OCI-M2 (cell line): Measurements from ENCODE around the gene MYH11.
"Not testable (repeated sequence)": the region's sequence is repeated elsewhere in the genome, so short reads cannot be mapped to it uniquely, and the experiment has no call there.

ENCODE experiments used
- DNase-seq: peaks from one replicate; lab custom pipeline; 2025; ENCODE audit not compliant: unreplicated experiment; lab: John Stamatoyannopoulos, UW

Gene MYH11

DNA sequence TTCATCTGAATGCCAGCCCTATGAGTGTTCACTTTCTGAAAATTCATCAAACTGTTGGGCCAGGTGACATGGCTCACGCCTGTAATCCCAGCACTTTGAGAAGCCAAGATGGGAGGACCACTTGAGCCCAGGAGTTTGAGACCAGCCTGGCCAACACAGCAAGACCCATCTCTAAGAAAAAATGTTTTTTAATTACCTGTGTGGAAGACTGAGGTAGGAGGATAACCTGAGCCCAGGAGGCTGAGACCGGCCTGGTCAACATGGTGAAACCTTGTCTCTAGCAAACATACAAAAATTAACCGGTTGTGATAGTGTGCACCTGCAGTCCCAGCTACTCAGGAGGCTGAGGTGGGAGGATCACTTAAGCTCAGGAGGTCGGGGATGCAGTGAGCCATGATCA lies 10.3 kb downstream of the MYH11 start:
- no peak for DNase-seq

DNA sequence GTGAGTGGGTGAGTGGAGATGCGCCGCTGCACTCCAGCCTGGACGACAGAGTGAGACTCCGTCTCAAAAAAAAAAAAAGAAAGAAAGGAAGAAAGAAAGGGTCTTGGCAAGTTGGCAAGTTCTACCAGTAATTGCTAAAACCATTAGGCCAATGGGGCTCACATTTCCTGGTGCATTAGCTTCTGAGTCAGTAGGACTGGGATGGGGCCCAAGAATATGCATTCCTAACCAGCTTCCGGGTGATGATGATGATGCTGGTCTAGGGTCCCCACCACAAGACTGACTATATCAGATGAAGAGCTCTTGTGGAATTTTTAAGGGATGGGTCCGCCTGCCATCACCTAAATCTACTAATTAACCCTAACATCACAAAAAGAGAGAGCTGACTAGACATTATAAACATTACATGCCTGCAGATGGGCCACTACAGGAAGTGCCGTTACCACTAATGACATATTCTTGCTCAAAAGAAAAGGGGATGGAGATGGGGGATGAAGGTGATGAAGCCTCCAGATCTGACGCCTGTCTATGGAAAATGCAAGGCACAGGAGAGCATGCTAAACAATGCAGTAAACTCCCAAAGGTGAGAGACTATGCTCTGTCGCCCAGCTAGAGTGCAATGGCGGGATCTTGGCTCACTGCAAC lies 13.1 kb downstream of the MYH11 start:
- no peak for DNase-seq

DNA sequence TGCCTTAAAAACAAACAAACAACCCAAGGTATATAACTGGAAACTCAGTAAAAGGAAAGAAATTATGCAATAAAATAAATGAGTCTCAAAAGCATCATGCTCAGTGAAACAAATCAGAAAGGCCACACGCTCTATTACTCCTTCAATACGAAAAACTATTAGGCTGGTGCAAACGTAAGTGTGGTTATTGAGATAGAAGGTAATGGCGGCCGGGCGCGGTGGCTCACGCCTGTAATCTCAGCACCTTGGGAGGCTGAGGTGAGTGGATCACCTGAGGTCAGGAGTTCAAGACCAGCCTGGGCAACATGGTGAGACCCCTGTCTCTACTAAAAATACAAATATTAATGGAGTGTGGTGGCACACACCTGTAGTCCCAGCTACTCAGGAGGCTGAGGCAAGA lies 17.6 kb downstream of the MYH11 start:
- DNase-seq, result not testable (repeated sequence)

DNA sequence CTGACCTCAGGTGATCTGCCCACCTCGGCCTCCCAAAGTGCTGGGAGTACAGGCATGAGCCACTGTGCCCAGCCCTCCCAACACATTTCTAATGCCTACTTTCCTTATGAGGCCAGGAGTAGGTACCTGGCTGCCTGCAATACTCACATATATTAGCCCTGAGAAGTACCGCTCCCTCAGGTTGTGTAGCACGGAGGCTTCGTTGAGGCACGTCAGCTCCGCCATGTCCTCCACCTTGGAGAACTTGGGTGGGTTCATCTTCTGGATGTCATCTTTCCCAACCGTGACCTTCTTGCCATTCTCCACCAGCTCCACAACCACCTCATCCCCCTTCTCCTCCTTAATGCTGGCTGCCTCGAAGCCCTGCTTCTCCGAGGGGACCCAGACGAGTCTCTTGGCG lies 19.1 kb downstream of the MYH11 start:
- DNase-seq, result no peak

DNA sequence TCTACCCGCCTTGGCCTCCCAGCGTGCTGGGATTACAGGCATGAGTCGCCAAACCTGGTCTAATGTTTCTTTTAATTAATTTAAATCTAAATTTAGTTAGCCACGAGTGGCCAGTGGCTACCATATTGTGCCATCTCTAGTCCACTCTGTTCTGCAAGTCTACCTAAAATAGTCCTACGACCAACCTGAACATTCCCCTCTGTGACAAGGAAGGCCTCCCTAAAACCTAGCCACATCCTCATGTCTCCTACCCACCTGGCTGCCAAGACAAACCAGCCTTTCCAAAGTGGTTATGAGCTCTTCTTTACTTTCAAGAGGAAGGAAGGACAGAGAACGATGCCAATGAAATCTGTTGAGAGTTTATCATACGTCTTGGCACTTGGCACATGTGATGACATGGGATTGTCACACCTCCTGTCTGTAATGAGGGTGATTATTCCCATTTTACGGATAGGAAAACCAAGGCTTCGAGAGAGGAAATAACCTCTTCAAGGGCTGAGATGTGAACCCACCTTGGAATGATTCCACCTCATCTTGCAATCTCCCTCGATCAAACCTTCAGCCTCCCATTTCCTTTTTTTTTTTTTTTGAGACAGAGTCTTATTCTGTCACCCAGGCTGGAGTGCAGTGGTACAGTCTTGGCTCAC lies 19.7 kb downstream of the MYH11 start:
- no peak for DNase-seq

DNA sequence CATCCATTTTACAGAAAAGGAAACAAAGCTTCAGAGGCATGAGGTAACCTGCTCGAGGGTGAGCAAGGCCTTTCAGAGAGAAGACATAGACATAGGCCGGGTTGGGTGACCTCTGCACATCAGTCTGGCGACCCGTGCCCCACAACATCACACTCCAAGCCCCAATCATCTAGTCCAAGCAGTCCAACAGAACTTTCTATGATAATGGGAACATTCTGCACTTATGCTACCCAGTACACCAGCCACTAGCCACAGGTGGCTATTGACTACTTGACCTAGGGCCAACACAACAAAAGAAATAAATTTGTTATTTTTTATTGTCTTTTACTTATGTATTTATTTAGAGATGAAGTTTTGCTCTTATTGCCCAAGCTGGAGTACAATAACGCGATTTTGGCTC lies 20.8 kb downstream of the MYH11 start:
- no peak for DNase-seq

DNA sequence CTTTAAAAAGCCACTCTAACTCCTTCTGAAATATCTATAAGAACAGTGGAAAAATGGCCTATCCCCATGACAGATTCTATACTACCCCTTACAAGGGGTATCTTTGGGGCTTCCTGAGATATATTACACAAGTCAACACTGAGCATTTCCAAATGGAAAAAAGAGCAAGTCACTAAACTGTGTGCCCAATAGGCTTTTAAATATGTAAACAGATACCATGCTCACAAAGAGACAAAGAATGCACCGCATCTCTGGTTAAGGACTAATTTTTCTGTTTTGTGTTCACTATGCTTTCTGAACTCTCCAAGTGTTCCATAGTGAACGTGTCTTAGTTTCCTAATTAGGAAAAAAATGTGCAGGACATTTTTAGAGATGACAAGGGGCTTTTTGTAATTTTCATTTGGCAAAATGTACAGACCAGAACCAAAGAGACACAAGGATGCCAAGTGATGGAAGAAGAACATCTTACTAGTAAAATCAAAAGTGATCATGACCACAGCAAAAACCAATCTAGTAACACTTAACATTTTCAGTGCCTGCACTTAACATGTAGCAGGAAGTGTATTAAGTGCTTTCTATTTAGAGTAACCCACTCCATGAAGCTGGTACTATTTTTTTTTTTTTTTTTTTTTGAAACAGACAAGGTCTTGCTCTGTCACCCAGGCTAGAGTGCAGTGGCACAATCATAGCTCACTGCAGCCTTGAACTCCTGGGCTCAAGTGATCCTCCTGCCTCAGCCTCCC lies 21.5 kb downstream of the MYH11 start:
- DNase-seq, result no peak

DNA sequence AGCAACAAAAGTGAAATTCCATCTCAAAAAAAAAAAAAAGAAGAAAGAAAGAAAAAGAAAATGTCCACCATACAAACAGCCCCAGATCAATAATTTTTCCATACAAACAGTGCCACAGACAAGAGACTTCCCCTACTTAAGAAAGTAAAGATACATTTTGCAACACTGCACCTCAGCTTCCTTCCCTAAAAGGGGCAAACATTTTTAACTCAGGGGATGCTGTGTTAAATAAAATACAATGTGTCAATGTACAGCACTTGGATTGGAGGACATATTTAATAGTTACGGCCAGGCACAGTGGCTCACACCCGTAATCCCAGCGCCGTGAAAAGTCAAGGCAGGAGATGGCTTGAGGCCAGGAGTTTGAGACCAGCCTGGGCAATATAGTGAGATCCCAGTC lies 22.3 kb downstream of the MYH11 start:
- no peak for DNase-seq

DNA sequence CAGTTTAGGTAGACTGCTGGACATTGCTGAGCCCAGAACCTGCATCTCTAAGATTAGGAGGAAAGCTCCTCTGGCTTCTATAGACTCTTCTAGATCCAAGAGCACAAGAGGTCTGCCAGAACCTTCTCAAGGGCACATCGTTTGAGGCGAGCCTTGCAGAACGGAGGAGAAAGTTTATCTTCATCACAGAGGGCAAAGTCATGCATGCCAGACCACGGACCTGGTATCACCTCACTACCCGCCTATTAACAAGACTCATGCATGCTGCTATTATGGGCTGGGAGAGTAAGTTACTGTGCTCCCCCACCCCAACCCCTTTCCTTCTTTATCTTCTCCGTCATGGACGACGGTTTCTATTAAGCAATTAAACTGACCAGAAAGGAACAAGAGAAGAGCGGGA lies 23.3 kb downstream of the MYH11 start:
- DNase-seq, result no peak

DNA sequence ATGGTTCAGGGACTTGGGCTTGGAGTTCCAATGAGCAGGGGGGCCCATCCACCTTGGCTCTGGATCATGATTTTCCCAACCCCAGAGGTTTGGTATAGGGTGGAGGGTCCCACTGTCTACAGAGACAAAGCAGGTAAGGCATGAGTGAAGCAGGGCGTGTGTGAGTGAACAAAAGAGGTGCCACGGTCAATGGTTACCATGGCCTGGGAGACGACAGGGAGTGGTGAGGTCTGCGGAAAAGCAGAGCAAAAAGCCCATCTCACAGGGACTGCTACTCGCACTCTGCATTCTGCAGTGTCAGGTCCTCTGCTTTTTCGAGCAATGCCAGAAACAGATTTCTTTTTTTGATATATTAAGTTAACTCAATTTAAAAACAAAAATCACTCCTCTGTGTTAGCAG lies 24.6 kb downstream of the MYH11 start:
- DNase-seq, result no peak

DNA sequence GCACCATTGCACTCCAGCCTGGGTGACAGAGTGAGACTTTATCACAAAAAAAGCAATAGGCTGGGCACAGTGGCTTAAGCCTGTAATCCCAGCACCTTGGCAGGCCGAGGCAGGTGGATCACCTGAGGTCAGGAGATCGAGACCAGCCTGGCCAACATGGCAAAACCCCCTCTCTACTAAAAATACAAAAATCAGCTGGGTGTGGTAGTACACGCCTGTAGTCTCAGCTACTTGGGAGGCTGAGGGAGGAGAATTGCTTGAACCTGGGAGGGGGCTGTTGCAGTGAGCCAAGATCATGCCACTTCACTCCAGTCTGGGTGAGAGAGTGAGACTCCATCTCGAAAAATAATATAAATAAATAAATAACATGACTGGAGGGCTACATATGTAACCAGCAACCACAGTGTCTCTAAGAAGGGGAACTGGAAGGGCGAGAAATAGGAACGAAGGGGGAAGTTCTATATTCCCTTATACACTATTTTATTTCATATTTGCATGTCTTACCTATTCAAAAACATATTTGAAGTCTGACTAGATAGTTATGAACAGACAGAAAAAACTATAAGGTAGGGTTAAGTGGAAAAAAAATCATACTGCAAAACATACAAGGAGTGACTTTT lies 25.9 kb downstream of the MYH11 start:
- DNase-seq, result no peak

DNA sequence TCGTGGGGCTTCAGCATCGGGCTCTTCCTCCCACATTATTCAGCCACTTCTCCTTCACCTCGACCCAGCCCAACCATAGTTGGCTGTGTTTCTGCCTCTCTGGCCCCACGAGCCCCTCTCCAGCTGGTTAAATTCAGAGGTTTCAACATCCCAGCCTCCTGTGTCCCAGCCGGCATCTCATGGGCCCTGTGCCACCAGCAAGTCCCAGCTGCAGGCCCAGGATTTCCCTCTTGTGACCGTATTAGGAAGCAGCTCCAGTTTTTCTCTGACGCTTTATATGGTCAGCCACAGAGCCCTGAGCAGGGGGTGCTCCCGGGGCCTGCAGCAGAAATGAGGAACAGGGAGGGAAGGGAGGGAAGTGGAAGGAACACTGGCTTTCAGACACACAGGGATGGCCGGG lies 27.4 kb downstream of the MYH11 start:
- no peak for DNase-seq

DNA sequence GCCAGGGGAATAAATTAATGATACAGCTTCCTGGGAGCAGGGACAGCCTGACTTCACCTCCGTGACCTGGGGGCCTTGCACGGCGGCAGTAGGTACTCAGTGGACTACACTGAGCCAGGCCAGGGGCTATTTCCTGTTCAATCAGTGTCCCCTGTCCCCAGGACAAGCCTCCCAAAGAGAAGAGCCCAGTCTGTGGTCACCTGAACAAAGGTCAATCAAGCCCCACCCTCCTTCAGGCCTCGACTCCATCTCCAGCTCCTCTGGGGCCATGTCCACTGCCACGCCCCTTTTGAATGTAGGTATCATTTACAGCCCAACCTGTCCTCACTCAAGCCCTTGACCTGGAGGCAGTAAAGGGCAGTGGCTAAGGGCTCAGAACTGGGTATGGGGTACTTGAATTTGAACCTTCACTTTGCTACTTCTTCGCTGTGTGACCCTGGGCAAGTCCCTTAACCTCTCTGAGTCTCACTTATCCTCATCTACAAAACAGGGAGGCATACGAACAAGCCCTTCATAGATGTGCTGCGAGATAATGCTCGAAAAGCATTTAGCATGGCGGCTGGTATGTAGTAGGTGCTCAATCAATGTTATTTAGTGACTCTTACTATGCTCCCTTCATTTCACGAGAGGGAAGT lies 29.0 kb downstream of the MYH11 start:
- DNase-seq, result no peak

DNA sequence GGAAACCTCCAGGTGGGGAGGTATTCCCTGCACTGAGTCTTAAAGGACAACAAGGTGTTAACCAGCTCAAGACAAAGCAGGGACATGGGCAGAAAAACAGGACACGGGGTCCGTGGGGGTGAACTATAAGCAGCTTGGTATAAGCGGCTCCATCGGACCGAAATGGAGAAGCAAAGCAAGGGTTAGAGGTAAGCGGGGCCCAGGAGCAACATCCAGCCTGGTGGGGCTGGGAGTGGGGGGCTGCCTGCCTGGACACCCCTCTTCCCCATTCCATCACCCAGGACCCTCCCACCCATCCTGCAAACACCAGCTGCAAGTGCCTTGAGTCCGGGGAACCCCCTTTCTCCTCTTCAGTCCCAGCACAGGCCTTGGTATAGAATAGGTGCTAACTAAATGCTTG lies 29.5 kb downstream of the MYH11 start:
- DNase-seq, result no peak

DNA sequence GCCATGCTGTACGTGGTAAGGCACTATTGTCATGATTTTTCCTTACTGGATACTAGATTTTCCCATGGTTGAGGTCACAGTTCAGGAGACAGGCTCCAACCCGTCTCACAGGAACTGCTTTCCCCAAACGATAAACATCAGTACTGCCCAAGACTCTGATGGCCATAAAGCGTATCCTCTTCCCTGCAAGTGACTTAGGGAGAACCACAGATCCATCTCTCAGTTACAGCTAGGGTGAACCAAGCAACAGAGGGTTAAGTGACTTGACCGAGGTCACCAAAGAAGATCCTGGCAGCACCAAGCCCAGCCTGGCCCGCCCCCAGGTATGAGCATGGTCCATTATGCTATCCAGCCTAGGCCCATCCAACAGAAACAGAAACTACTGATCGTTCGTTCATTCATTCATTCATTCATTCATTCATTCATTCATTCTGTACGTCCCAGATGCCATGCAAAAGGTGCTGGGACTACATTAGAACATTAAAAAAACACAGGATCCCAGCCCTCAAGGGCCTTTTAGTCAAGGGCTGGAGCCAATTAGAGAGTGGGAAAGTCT lies 31.0 kb downstream of the MYH11 start:
- DNase-seq, result no peak

DNA sequence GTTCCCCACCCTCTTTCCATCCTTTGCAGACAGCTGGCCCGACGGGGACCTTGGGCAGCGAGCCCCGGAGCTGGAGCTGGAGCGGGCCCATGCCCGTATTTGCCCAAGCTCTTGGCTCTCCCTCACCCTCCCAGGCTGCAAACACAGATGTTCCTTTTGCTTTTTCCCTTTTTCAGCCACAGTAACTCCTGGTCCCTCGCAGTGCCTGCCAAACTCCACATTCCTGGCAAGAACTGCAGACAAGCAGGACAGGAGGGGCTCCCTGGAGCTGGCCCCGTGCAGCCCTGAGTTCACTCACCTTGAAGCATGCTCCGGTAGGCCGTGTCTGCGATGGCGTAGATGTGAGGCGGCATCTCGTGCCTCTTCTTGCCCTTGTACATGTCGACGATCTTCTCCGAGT lies 33.9 kb downstream of the MYH11 start:
- no peak for DNase-seq

DNA sequence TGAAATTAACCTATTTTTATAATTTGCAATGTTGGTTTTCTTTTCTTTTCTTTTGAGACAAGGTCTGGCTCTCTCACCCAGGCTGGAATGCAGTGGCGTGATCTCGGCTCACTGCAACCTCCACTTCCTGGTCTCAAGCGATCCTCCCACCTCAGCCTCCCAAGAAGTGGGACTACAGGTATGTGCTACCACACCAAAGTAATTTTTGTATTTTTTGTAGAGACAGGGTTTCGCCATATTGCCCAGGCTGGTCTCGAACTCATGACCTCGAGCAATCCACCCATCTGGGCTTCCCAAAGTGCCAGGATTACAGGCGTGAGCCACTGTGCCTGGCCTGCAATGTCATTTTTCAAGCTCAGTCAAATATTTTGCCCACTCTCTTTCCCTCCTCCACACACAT lies 36.0 kb downstream of the MYH11 start:
- DNase-seq, result no peak

DNA sequence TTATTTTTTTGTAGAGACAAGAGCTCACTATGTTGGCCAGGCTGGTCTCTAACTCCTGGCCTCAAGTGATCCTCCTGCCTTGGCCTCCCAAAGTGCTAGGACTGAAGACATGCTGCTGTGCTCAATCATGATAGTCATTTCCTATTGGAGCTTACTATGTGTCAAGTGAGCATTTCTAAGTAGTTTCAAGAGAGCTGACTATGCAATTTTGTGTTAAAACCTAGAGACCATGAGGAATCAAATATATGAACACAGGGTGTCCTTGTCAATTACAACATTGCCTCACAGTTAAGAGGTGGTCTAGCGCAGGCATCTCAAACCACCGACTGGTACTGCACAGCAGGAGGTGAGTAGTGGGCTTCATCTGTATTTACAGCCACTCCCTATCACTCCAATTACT lies 37.8 kb downstream of the MYH11 start:
- DNase-seq, result no peak

DNA sequence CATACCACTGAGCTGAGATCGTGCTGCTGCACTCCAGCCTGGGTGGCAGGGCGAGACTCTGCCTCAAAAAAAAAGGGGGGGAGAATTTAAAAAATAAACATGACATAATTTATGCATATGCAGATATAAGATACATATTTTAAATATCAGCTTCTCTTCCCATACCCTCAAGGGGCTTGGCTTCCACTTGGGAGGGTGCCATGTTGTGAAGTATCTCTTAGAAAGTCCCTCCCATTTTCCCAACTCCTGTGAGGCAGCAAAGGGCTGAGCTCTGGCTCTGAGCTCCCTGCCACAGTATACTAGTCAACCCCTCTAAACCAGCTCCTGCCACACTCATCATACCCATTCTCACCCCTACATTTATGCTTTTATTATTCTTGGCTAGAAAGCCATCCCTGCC lies 39.4 kb downstream of the MYH11 start:
- DNase-seq, result no peak

DNA sequence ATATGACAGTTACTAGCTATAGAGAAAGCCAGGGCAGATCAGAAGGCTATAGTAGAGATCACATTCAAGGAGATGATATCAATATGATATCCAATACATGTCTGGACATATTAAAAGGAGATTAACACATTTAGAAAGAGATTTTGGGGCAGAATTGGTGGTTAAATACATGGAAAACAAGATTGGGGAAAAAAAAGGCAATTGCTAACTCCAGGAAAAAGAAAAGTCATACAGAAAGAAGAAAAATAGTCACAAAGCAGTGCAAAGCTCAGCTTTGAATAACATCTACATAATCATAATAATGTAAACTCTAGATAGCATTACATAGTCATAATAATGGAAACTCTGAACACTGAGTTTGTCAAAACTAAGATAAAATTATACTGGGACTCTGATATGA lies 40.6 kb downstream of the MYH11 start:
- DNase-seq, result no peak

DNA sequence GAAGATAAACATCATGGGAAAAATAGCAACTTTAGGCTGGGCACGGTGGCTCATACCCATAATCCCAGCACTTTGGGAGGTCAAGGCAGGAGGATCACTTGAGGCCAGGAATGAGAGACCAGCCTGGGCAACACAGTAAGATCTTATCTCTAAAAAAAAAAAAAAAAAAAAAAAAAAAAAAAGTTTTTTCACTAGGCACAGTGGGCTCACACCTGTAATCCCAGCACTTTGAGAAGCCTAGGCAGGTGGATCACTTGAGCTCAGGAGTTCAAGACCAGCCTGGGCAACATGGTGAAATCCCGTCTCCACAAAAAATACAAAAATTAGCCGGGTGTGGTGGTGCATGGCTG lies 44.5 kb downstream of the MYH11 start:
- not testable (repeated sequence) for DNase-seq
